PC-9 (cell line): Measurements from ENCODE around the gene PDE4D.

Experiments
- CTCF ChIP-seq: fragments of 200-600 bp; sonication (generic); conservative IDR thresholded peaks from 2 replicates; pipeline ENCODE4 v1.6.1; 2017; ENCODE audit warnings: mixed run types, antibody characterized with exemption, mild to moderate bottlenecking, moderate library complexity
- EZH2 ChIP-seq: fragments of 200-600 bp; sonication (generic); IDR thresholded peaks from 2 replicates; pipeline ENCODE4 v1.8.0; 2017; ENCODE audit warnings: antibody characterized with exemption, low read depth

DNA sequence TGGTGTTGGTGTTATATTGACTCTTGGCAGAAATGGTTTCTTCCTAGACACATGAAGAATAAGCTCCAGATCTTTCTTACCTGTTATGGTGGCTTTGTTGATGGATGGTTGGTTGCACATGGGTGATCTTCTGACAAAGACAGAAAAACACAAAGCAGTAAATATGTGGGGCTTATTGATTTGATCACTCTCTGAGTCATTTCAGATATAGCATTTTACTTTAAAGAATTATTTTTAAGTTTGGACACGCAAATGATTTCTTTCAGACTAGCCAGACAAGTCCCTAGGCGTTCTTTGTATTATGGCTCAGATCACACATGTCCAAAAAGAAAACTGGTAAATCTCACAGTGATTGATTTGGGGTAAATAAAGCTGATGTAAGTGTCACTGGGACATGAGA is 713.0 kb downstream of the PDE4D start:
- TF ChIP-seq EZH2 (no peak), CTCF (no peak)
